ENCODE data around the gene PCF11.

- TF ChIP-seq, protein P1, sequence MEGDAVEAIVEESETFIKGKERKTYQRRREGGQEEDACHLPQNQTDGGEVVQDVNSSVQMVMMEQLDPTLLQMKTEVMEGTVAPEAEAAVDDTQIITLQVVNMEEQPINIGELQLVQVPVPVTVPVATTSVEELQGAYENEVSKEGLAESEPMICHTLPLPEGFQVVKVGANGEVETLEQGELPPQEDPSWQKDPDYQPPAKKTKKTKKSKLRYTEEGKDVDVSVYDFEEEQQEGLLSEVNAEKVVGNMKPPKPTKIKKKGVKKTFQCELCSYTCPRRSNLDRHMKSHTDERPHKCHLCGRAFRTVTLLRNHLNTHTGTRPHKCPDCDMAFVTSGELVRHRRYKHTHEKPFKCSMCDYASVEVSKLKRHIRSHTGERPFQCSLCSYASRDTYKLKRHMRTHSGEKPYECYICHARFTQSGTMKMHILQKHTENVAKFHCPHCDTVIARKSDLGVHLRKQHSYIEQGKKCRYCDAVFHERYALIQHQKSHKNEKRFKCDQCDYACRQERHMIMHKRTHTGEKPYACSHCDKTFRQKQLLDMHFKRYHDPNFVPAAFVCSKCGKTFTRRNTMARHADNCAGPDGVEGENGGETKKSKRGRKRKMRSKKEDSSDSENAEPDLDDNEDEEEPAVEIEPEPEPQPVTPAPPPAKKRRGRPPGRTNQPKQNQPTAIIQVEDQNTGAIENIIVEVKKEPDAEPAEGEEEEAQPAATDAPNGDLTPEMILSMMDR (IDR thresholded peaks at IDR 0.05), result no peak
- TF ChIP-seq ZFX (IDR thresholded peaks at IDR 0.05; ENCODE audit: borderline replicate concordance), result no peak
Observed at GRCh38 chr11:83122766-83123165, 34.2 kb upstream of the PCF11 start.

Data from 22Rv1 (cell line).